Measurements from ENCODE around the gene RNF141. TPM values are rescaled to one million over a fixed set of nuclear protein-coding genes. Genes with fewer than 3 reads are reported as not detected.

Gene RNF141
- total and polyA plus RNA-seq, 10 of the 15 experiments (the other 5 are each of a cell fraction or from before 2014, with no cell fraction given) = 7.6 to 36.8 (median 13.6) TPM

DNA sequence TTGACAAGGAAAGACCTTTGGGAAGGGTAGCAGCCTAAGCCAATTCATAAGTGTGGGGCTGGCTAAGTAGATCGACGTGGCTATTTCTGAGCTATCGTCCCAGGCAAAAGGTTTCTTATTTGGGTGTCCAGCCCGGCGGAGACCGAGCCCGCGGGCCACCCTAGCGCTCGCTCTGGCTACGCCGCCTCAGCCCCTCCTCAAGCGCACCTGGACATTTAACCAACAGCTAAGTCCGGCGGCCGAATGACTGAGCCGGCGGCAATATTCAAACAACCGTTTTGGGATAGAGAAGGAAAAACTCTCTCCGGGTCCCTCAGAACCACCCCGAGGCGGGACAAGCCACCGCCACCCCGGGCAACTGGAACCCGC is 457 bp downstream of the RNF141 start:
- no TSS peak for BruUV-seq (replicated peaks)
- intact Hi-C loops (cut with micrococcal nuclease; ENCODE audit: unreplicated experiment) (loop anchor here (2.0 to 5.0 kb wide), 3 partner anchors 83 to 194 kb away; partner anchors contain the start of gene AMPD3), in situ Hi-C loops (cut with MboI) (no loop called here)
- TF ChIP-seq FOXM1 (IDR thresholded peaks at IDR 0.05; ENCODE audit: low read depth, low read length) = 0 out of 2 replicates have a peak, but pooled peaks have one; percentile 12
- no peak for TF ChIP-seq EGR1 (IDR thresholded peaks at IDR 0.05; ENCODE audit: borderline replicate concordance in 1 of 2, low read depth in 2 of 2, low read length in 2 of 2)
- no peak for TF ChIP-seq TCF12 (IDR thresholded peaks at IDR 0.05; ENCODE audit: low read depth, low read length)
- TF ChIP-seq, protein P1, sequence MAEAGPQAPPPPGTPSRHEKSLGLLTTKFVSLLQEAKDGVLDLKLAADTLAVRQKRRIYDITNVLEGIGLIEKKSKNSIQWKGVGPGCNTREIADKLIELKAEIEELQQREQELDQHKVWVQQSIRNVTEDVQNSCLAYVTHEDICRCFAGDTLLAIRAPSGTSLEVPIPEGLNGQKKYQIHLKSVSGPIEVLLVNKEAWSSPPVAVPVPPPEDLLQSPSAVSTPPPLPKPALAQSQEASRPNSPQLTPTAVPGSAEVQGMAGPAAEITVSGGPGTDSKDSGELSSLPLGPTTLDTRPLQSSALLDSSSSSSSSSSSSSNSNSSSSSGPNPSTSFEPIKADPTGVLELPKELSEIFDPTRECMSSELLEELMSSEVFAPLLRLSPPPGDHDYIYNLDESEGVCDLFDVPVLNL (IDR thresholded peaks at IDR 0.05; ENCODE audit: low read depth, low read length) = peak; percentile 77
- no peak for TF ChIP-seq MTA2 (IDR thresholded peaks at IDR 0.05; ENCODE audit: low read depth)
- 1% methylated on average over 25 of the region's 25 CpGs for WGBS (ENCODE audit: insufficient coverage, insufficient replicate concordance, low lambda C conversion rate, missing lambda C conversion rate)
- no peaks in the 10 kb centered on the region; the same call in 2 of the 3 replicates for H3K9me3 ChIP-seq (replicated peaks; ENCODE audit: control insufficient read depth, insufficient read depth, low read length)
- H2AFZ ChIP-seq (ENCODE audit: control insufficient read depth, low read depth, low read length) = peak overlapping the region; percentile 78
- peak overlapping the region; percentile 65; the same call in 1 of the 2 replicates for H3K9ac ChIP-seq (ENCODE audit: control insufficient read depth, insufficient read depth, low read length)
- ATAC-seq = peak; percentile 63
- FAIRE-seq = no peak
- H3K36me3 ChIP-seq (ENCODE audit: control insufficient read depth in 2 of 2, insufficient read depth in 2 of 2, low read length in 1 of 2) = no peaks in the 10 kb centered on the region
- POLR2A ChIA-PET = interaction anchor here (1.1 to 1.9 kb wide), 5 partner anchors 12 to 268 kb away, joined by 3 to 5 read pairs (median 4); partner anchors contain the start of gene EIF4G2
- no peaks in the 10 kb centered on the region for H3K79me2 ChIP-seq (ENCODE audit: control insufficient read depth, insufficient read depth, low read length)
- H3K4me1 ChIP-seq (ENCODE audit: control insufficient read depth, insufficient read depth, low read length) = peaks cover 5% of the 10 kb centered on the region
- DNase-seq (ENCODE audit: low read depth, low spot score) = no peak
- SMC1A ChIA-PET (ENCODE audit: uncharacterized antibody, unreplicated experiment) = interaction anchor here (0.5 to 4.9 kb wide), 22 partner anchors 11 to 834 kb away, joined by 3 to 25 read pairs (median 4); partner anchors contain the start of gene AMPD3
- no peaks in the 10 kb centered on the region for H4K20me1 ChIP-seq (ENCODE audit: control insufficient read depth, insufficient read depth)
- H3K4me2 ChIP-seq (ENCODE audit: control insufficient read depth, insufficient read depth) = peak overlapping the region; percentile 94
- CTCF ChIA-PET = interaction anchor here (0.7 to 3.5 kb wide), 43 partner anchors 9 to 210 kb away, joined by 3 to 36 read pairs (median 6); partner anchors contain the start of genes AMPD3 and CTR9
- H3K4me3 ChIP-seq = peak overlapping the region; percentile 64
- peaks cover 0 to 5% of the 10 kb centered on the region in 2 experiments; a peak in 1 of 4 replicates for H3K27me3 ChIP-seq (replicated peaks in 1 of 2; ENCODE audit: control insufficient read depth in 2 of 2, insufficient read depth in 2 of 2, low read length in 1 of 2)
- peak overlapping the region; percentile 22; the same call in 1 of the 2 replicates for H3K27ac ChIP-seq (ENCODE audit: control insufficient read depth, insufficient read depth)
- RAD21 ChIA-PET (ENCODE audit: unreplicated experiment) = interaction anchor here (0.8 to 2.6 kb wide), 16 partner anchors 9 to 174 kb away, joined by 3 to 21 read pairs (median 5); partner anchors contain the start of gene AMPD3

Measured in GM12878 (cell line).